ENCODE results near the gene ARRB1. TPM values are rescaled to one million over a fixed set of nuclear protein-coding genes. Genes with fewer than 3 reads are reported as not detected.

ARRB1 gene
- total RNA-seq, 4 donors from 2014 or later: 41.1 to 102 (median 76.7) TPM

DNA sequence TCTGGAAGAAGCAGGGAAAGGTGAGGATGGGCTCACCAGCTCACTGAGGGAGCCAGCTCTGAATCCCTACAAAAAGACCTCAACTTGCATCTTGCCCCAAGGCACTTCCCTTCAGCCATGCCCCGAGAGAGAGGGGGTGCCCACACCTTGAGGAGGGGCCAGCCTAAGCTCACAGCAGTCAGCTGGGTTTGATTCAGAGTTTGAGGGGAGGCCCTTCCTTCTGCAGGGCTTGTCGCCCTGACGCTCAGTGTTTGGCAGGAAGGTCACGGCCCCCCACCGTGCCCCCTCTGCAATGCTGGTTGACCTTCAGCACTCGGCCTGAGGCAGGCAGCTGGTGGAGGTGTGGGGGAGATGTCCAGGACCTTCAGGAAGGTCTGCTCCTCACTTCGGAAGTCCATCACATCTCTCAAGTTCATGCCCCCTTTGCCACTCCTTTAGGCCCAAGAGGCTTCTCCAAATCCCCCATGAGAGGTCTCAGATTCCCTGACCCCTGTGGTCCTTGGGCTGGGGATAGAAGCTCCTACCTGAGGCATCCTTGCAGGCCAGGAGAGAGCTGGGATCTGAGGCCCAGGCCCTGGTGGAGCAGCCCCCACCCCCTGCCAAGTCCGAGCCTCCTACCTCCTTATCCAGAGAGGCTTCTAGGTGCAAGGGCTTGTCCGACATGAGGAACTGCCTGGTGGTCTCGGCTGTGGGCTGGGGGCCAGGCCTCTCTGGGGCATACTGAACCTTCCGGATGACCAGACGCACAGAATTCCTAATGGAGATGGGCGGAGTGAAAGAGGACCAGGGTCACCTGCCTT lies 73.3 kb downstream of the ARRB1 start:
- Histone ChIP-seq H3K36me3 (peaks cover 65 to 99% (median 79%) of the 10 kb centered on the region in 4 donors), H3K27me3 (no peaks in the 10 kb centered on the region), H3K4me1 (peaks cover 6 to 21% (median 16%) of the 10 kb centered on the region in 4 donors), H3K27ac (replicated peaks in 1 of 4) (no peak overlapping the region), H3K4me3 (no peak overlapping the region), H3K9me3 (no peaks in the 10 kb centered on the region)
- TF ChIP-seq POLR2A (IDR thresholded peaks at IDR 0.05; ENCODE audit: low read depth) (no peak), EP300 (IDR thresholded peaks at IDR 0.05) (no peak), POLR2AphosphoS5 (IDR thresholded peaks at IDR 0.05) (no peak)
- TF ChIP-seq, protein P1, sequence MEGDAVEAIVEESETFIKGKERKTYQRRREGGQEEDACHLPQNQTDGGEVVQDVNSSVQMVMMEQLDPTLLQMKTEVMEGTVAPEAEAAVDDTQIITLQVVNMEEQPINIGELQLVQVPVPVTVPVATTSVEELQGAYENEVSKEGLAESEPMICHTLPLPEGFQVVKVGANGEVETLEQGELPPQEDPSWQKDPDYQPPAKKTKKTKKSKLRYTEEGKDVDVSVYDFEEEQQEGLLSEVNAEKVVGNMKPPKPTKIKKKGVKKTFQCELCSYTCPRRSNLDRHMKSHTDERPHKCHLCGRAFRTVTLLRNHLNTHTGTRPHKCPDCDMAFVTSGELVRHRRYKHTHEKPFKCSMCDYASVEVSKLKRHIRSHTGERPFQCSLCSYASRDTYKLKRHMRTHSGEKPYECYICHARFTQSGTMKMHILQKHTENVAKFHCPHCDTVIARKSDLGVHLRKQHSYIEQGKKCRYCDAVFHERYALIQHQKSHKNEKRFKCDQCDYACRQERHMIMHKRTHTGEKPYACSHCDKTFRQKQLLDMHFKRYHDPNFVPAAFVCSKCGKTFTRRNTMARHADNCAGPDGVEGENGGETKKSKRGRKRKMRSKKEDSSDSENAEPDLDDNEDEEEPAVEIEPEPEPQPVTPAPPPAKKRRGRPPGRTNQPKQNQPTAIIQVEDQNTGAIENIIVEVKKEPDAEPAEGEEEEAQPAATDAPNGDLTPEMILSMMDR (IDR thresholded peaks at IDR 0.05): no peak
- WGBS: 71% methylated on average over 10 of the region's 13 CpGs
- DNase-seq (ENCODE audit: extremely low spot score): no peak
- intact Hi-C loops (cut with DNase I): loop anchor here (10.0 kb wide), 1 partner anchor 257 kb away; no protein-coding TSS in a partner anchor

- no peak for DNase-seq (ENCODE audit: extremely low spot score)
- 88% methylated on average over 11 of the region's 11 CpGs for WGBS
- Histone ChIP-seq H3K27ac (replicated peaks in 1 of 4) (no peak overlapping the region), H3K4me1 (peaks cover 6 to 21% (median 16%) of the 10 kb centered on the region in 4 donors), H3K36me3 (peaks cover 65 to 99% (median 80%) of the 10 kb centered on the region in 4 donors), H3K4me3 (no peak overlapping the region), H3K27me3 (no peaks in the 10 kb centered on the region), H3K9me3 (no peaks in the 10 kb centered on the region)
- TF ChIP-seq EP300 (IDR thresholded peaks at IDR 0.05): no peak
- no peak for TF ChIP-seq POLR2AphosphoS5 (IDR thresholded peaks at IDR 0.05)
- TF ChIP-seq POLR2A (IDR thresholded peaks at IDR 0.05; ENCODE audit: low read depth): no peak
- TF ChIP-seq, protein P1 (IDR thresholded peaks at IDR 0.05): no peak
- intact Hi-C loops (cut with DNase I): loop anchor here (10.0 kb wide), 1 partner anchor 257 kb away; no protein-coding TSS in a partner anchor
These were observed 74.2 kb downstream of the ARRB1 start for GRCh38 chr11:75277211-75277805.

DNA sequence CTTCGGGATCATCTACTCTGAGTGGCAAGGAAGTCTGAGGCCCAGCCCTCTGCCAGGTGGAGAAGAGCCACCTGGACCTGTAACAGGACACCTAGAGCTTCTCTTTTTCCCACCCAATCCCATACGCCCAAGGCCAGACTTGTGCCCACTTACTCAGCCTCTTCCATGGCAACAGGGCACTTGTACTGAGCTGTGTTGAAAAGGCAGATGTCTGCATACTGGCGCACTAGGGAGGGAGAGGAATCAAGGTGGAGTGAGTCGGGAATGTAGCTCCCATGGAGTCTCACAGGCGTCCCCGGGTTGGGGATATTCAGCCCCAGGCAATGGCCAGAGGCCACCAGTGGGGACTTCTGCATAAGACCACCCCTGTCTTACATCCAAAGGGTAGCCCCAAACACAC lies 74.8 kb downstream of the ARRB1 start:
- Histone ChIP-seq H3K36me3 (peaks cover 68 to 99% (median 79%) of the 10 kb centered on the region in 4 donors), H3K4me3 (no peak overlapping the region), H3K27ac (replicated peaks in 1 of 4) (no peak overlapping the region), H3K4me1 (peaks cover 6 to 21% (median 16%) of the 10 kb centered on the region in 4 donors), H3K27me3 (no peaks in the 10 kb centered on the region), H3K9me3 (no peaks in the 10 kb centered on the region)
- no peak for DNase-seq (ENCODE audit: extremely low spot score)
- 76% methylated on average over 6 of the region's 6 CpGs for whole genome bisulfite sequencing
- TF ChIP-seq, protein P1 (IDR thresholded peaks at IDR 0.05): no peak
- TF ChIP-seq POLR2A (IDR thresholded peaks at IDR 0.05; ENCODE audit: low read depth) (no peak), EP300 (IDR thresholded peaks at IDR 0.05) (no peak), POLR2AphosphoS5 (IDR thresholded peaks at IDR 0.05) (no peak)
- intact Hi-C loops (cut with DNase I): loop anchor here (10.0 kb wide), 1 partner anchor 258 kb away; no protein-coding TSS in a partner anchor

GRCh38 chr11:75276186-75276585 lies 75.3 kb downstream of the ARRB1 start:
- DNase-seq (ENCODE audit: extremely low spot score): no peak
- H3K4me1 ChIP-seq: peaks cover 6 to 19% (median 16%) of the 10 kb centered on the region in 4 donors
- intact Hi-C loops (cut with DNase I): loop anchor here (10.0 kb wide), 1 partner anchor 259 kb away; no protein-coding TSS in a partner anchor
- H3K27me3 ChIP-seq: no peaks in the 10 kb centered on the region
- no peak overlapping the region for H3K4me3 ChIP-seq
- TF ChIP-seq POLR2A (IDR thresholded peaks at IDR 0.05; ENCODE audit: low read depth): no peak
- no peak for TF ChIP-seq POLR2AphosphoS5 (IDR thresholded peaks at IDR 0.05)
- TF ChIP-seq, protein P1 (IDR thresholded peaks at IDR 0.05): no peak
- no peak for TF ChIP-seq EP300 (IDR thresholded peaks at IDR 0.05)
- peaks cover 64 to 99% (median 79%) of the 10 kb centered on the region in 4 donors for H3K36me3 ChIP-seq
- 69% methylated on average over 2 of the region's 2 CpGs for WGBS
- no peaks in the 10 kb centered on the region for H3K9me3 ChIP-seq
- no peak overlapping the region for H3K27ac ChIP-seq (replicated peaks in 1 of 4)
